GM12878 (cell line): ENCODE results near the gene CDK13.

Experiments used
- CTCF ChIP-seq, 3 experiments: IDR thresholded peaks in 2 of 3; conservative IDR thresholded peaks in 1 of 3; 2 replicates each; pipeline ENCODE4 v1.5.1; 2011; ENCODE audit warnings: low read depth in 3 of 3, low read length in 3 of 3, mild to moderate bottlenecking in 3 of 3, control low read depth in 2 of 3, moderate library complexity in 2 of 3, inconsistent platforms in 1 of 3, mixed read lengths in 1 of 3; ENCODE audit not compliant: control insufficient read depth in 2 of 3, insufficient read depth in 1 of 3; ENCODE audit errors: extremely low read depth in 1 of 3
- TCF12 ChIP-seq: IDR thresholded peaks from 2 replicates; pipeline ENCODE4 v1.6.1; 2011; ENCODE audit warnings: low read depth, mild to moderate bottlenecking, low read length

- TF ChIP-seq CTCF (IDR thresholded peaks at IDR 0.05 in 2 of 3, conservative IDR thresholded peaks at IDR 0.05 in 1 of 3; ENCODE audit: control insufficient read depth in 2 of 3, extremely low read depth in 1 of 3, insufficient read depth in 1 of 3, low read depth in 3 of 3, low read length in 3 of 3), result no peak
- no peak for TF ChIP-seq TCF12
Measured at GRCh38 chr7:40137563-40137962, 187.5 kb downstream of the CDK13 start.
